Measurements from ENCODE around the gene ABCA7. TPM values are rescaled to one million over a fixed set of nuclear protein-coding genes. Genes with fewer than 3 reads are reported as not detected.

The ABCA7 gene
- total and polyA plus RNA-seq, 4 donors, result 3.0 to 60.9 (median 4.8) TPM

DNA sequence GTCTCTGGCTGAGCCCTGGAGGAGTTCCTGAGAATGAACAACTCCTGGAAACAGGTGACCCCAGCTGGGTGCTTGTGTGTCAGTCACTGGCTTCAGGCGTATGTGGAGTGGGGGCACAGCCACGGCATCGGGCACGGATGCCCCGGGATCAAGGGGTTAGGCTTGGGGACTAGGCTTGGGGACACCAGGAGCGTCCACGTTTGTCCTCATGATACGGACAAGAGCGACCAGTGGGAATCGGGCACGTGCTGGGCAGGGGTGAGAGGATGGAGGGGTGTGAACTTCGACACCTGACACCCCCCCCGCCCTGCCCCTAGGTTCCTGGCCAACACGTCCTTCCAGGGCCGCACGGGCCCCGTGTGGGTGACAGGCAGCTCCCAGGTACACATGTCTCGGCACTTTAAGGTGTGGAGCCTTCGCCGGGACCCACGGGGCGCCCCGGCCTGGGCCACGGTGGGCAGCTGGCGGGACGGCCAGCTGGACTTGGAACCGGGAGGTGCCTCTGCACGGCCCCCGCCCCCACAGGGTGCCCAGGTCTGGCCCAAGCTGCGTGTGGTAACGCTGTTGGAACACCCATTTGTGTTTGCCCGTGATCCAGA, 35.6 kb upstream of the ABCA7 start:
- no peak for DNase-seq (ENCODE audit: low spot score)
- Histone ChIP-seq H3K9me3 (ENCODE audit: control insufficient read depth in 4 of 4, low read length in 3 of 4) (no peaks in the 10 kb centered on the region), H3K27me3 (ENCODE audit: control insufficient read depth in 4 of 4, insufficient read depth in 4 of 4, low read length in 3 of 4) (peaks cover 0 to 4% (median 3%) of the 10 kb centered on the region in 4 donors), H3K36me3 (ENCODE audit: control insufficient read depth in 4 of 4, insufficient read depth in 3 of 4, low read depth in 1 of 4, low read length in 3 of 4) (peaks cover 0 to 5% (median 0%) of the 10 kb centered on the region in 4 donors), H3K4me3 (ENCODE audit: low read depth in 1 of 3, low read length in 3 of 3) (no peak overlapping the region), H3K9ac (ENCODE audit: low read depth in 1 of 2, low read length in 2 of 2) (no peak overlapping the region), H3K4me1 (ENCODE audit: control insufficient read depth in 4 of 4, insufficient read depth in 4 of 4, low read length in 3 of 4) (peaks cover 0 to 10% (median 4%) of the 10 kb centered on the region in 4 donors), H3K27ac (ENCODE audit: low read depth in 1 of 2, low read length in 2 of 2) (no peak overlapping the region)
- no peak for TF ChIP-seq RAD21 (IDR thresholded peaks at IDR 0.05)
- TF ChIP-seq EGR1 (IDR thresholded peaks at IDR 0.05; ENCODE audit: low read depth in 2 of 2), result no peak
- no peak for TF ChIP-seq TAF1 (conservative IDR thresholded peaks at IDR 0.05)
- TF ChIP-seq, protein P1, sequence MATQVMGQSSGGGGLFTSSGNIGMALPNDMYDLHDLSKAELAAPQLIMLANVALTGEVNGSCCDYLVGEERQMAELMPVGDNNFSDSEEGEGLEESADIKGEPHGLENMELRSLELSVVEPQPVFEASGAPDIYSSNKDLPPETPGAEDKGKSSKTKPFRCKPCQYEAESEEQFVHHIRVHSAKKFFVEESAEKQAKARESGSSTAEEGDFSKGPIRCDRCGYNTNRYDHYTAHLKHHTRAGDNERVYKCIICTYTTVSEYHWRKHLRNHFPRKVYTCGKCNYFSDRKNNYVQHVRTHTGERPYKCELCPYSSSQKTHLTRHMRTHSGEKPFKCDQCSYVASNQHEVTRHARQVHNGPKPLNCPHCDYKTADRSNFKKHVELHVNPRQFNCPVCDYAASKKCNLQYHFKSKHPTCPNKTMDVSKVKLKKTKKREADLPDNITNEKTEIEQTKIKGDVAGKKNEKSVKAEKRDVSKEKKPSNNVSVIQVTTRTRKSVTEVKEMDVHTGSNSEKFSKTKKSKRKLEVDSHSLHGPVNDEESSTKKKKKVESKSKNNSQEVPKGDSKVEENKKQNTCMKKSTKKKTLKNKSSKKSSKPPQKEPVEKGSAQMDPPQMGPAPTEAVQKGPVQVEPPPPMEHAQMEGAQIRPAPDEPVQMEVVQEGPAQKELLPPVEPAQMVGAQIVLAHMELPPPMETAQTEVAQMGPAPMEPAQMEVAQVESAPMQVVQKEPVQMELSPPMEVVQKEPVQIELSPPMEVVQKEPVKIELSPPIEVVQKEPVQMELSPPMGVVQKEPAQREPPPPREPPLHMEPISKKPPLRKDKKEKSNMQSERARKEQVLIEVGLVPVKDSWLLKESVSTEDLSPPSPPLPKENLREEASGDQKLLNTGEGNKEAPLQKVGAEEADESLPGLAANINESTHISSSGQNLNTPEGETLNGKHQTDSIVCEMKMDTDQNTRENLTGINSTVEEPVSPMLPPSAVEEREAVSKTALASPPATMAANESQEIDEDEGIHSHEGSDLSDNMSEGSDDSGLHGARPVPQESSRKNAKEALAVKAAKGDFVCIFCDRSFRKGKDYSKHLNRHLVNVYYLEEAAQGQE (IDR thresholded peaks at IDR 0.05), result no peak
- no peak for TF ChIP-seq JUND (IDR thresholded peaks at IDR 0.05)
- TF ChIP-seq GABPA (IDR thresholded peaks at IDR 0.05 in 1 of 2, conservative IDR thresholded peaks at IDR 0.05 in 1 of 2), result no peak
- WGBS, result 69% methylated on average over 32 of the region's 32 CpGs

DNA sequence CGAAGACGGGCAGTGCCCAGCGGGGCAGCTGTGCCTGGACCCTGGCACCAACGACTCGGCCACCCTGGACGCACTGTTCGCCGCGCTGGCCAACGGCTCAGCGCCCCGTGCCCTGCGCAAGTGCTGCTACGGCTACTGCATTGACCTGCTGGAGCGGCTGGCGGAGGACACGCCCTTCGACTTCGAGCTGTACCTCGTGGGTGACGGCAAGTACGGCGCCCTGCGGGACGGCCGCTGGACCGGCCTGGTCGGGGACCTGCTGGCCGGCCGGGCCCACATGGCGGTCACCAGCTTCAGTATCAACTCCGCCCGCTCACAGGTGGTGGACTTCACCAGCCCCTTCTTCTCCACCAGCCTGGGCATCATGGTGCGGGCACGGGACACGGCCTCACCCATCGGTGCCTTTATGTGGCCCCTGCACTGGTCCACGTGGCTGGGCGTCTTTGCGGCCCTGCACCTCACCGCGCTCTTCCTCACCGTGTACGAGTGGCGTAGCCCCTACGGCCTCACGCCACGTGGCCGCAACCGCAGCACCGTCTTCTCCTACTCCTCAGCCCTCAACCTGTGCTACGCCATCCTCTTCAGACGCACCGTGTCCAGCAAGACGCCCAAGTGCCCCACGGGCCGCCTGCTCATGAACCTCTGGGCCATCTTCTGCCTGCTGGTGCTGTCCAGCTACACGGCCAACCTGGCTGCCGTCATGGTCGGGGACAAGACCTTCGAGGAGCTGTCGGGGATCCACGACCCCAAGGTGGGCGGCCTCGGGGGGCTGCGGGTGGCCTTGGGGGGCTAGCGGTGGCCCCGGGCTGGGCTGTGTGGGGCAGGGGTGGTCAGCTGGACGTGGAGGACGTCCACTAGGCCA, 34.9 kb upstream of the ABCA7 start:
- Histone ChIP-seq H3K9me3 (ENCODE audit: control insufficient read depth in 4 of 4, low read length in 3 of 4) (no peaks in the 10 kb centered on the region), H3K27ac (ENCODE audit: low read depth in 1 of 2, low read length in 2 of 2) (no peak overlapping the region), H3K36me3 (ENCODE audit: control insufficient read depth in 4 of 4, insufficient read depth in 3 of 4, low read depth in 1 of 4, low read length in 3 of 4) (peaks cover 0 to 7% (median 3%) of the 10 kb centered on the region in 4 donors), H3K9ac (ENCODE audit: low read depth in 1 of 2, low read length in 2 of 2) (no peak overlapping the region), H3K4me3 (ENCODE audit: low read depth in 1 of 3, low read length in 3 of 3) (no peak overlapping the region), H3K4me1 (ENCODE audit: control insufficient read depth in 4 of 4, insufficient read depth in 4 of 4, low read length in 3 of 4) (peaks cover 0 to 10% (median 4%) of the 10 kb centered on the region in 4 donors), H3K27me3 (ENCODE audit: control insufficient read depth in 4 of 4, insufficient read depth in 4 of 4, low read length in 3 of 4) (peaks cover 0 to 4% (median 3%) of the 10 kb centered on the region in 4 donors)
- DNase-seq (ENCODE audit: low spot score), result no peak
- WGBS, result 88% methylated on average over 70 of the region's 70 CpGs
- TF ChIP-seq EGR1 (IDR thresholded peaks at IDR 0.05; ENCODE audit: low read depth in 2 of 2), result no peak
- TF ChIP-seq, protein P1 (IDR thresholded peaks at IDR 0.05), result no peak
- TF ChIP-seq HNF4A (conservative IDR thresholded peaks at IDR 0.05), result no peak
- TF ChIP-seq, protein P2, sequence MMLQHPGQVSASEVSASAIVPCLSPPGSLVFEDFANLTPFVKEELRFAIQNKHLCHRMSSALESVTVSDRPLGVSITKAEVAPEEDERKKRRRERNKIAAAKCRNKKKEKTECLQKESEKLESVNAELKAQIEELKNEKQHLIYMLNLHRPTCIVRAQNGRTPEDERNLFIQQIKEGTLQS (IDR thresholded peaks at IDR 0.05), result no peak
- TF ChIP-seq JUND (IDR thresholded peaks at IDR 0.05), result no peak
- no peak for TF ChIP-seq FOXA1 (IDR thresholded peaks at IDR 0.05)
- TF ChIP-seq, protein P3, sequence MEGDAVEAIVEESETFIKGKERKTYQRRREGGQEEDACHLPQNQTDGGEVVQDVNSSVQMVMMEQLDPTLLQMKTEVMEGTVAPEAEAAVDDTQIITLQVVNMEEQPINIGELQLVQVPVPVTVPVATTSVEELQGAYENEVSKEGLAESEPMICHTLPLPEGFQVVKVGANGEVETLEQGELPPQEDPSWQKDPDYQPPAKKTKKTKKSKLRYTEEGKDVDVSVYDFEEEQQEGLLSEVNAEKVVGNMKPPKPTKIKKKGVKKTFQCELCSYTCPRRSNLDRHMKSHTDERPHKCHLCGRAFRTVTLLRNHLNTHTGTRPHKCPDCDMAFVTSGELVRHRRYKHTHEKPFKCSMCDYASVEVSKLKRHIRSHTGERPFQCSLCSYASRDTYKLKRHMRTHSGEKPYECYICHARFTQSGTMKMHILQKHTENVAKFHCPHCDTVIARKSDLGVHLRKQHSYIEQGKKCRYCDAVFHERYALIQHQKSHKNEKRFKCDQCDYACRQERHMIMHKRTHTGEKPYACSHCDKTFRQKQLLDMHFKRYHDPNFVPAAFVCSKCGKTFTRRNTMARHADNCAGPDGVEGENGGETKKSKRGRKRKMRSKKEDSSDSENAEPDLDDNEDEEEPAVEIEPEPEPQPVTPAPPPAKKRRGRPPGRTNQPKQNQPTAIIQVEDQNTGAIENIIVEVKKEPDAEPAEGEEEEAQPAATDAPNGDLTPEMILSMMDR (IDR thresholded peaks at IDR 0.05; ENCODE audit: low read depth, low read length, missing input control), result no peak
- no peak for TF ChIP-seq TAF1 (conservative IDR thresholded peaks at IDR 0.05)
